H1 (cell line): ENCODE results near the gene ZBTB16.

Source experiments
- ATF2 ChIP-seq: IDR thresholded peaks from 2 replicates; pipeline ENCODE4 v1.6.1; 2012; ENCODE audit warnings: low read length, inconsistent platforms
- CHD2 ChIP-seq: IDR thresholded peaks from 2 replicates; pipeline ENCODE4 v1.6.1; 2012; ENCODE audit warnings: low read length, improper control_type of control experiment
- CTCF ChIP-seq, 3 experiments: IDR thresholded peaks; 1 replicate in 2 of 3; 2 replicates in 1 of 3; pipeline versions ENCODE4 v1.5.1 to v1.6.1; 2011; ENCODE audit warnings: low read length in 3 of 3, mild to moderate bottlenecking in 3 of 3, inconsistent platforms in 2 of 3, low read depth in 1 of 3, moderate library complexity in 1 of 3; ENCODE audit not compliant: insufficient read depth in 1 of 3; ENCODE audit errors: control extremely low read depth in 1 of 3
- EZH2 ChIP-seq: fragments of 200-600 bp; sonication (generic); IDR thresholded peaks from 2 replicates; pipeline ENCODE4 v1.7.1; 2012; ENCODE audit warnings: low read depth, mild to moderate bottlenecking, moderate library complexity, low read length, inconsistent platforms; ENCODE audit not compliant: severe bottlenecking
- MAX ChIP-seq: IDR thresholded peaks from 2 replicates; pipeline ENCODE4 v1.6.1; 2012; ENCODE audit warnings: inconsistent platforms

GRCh38 chr11:114149689-114150407 lies 90.3 kb downstream of the ZBTB16 start:
- TF ChIP-seq CTCF (IDR thresholded peaks at IDR 0.05; ENCODE audit: control extremely low read depth in 1 of 3, insufficient read depth in 1 of 3, low read depth in 1 of 3, low read length in 3 of 3) = no peak
- no peak for TF ChIP-seq EZH2
- no peak for TF ChIP-seq CHD2
- TF ChIP-seq ATF2 = no peak
- no peak for TF ChIP-seq MAX
